Activated T-cell treated with anti-CD3 and anti-CD28 coated beads, Interleukin-2, amount 50 U/mL, for 1 hour (primary cell): ENCODE data around the gene PMEPA1.

Experiments
- DNase-seq: peaks from one replicate; pipeline ENCODE4 v3.0.0-alpha.2; 2020

PMEPA1 gene

DNA sequence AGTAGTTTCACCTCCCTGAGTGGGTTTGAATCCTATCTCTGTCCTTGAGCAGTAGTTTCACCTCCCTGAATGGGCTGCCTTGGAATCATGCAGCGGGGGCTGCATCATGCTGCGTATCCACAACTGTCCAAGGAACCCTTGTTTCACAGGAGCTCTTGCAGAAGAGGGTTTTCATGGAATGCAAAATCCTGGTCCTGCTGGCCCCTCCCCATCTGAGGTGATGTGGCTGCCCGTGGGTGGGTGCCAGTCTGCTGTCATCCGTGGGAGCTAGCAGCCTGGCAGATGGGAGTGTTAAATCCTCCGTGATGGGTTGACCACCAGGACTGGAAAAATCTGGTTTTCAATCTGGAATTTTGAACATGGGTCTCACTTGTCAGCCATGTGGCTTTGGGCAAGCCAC is 111.3 kb downstream of the PMEPA1 start:
- no peak for DNase-seq
